ENCODE measurements around the gene NEK1.

The NEK1 gene

GRCh38 chr4:169611991-169612870 is at the start of gene NEK1:
Gene NEK1, minus strand, starts transcription at chr4:169612583. Its CDS starts 9,953 bp downstream, at chr4:169602630.
- peak; percentile 73 to 74 (median 74) for DNase-seq (ENCODE audit: low read depth in 2 of 3, low spot score in 2 of 3)

- no peak for DNase-seq (ENCODE audit: low read depth in 2 of 3, low spot score in 2 of 3)
These were observed 49.4 kb upstream of the NEK1 start for GRCh38 chr4:169661761-169662160.

GRCh38 chr4:169660929-169661328 is 48.5 kb upstream of the NEK1 start:
- DNase-seq (ENCODE audit: low read depth in 2 of 3, low spot score in 2 of 3) = no peak

- peak in 2 of 3 experiments; percentile 11 to 27 for DNase-seq (ENCODE audit: low read depth in 2 of 3, low spot score in 2 of 3)
These were observed 47.6 kb upstream of the NEK1 start for GRCh38 chr4:169659716-169660670.

- no peak for DNase-seq (ENCODE audit: low read depth in 2 of 3, low spot score in 2 of 3)
These were observed 46.8 kb upstream of the NEK1 start for GRCh38 chr4:169658975-169659715.

- DNase-seq (ENCODE audit: low read depth in 2 of 3, low spot score in 2 of 3) = no peak
These were observed 45.8 kb upstream of the NEK1 start for GRCh38 chr4:169658196-169658595.

GRCh38 chr4:169657470-169658107 is 45.2 kb upstream of the NEK1 start:
- DNase-seq (ENCODE audit: low read depth in 2 of 3, low spot score in 2 of 3) = no peak

GRCh38 chr4:169655401-169655800 is 43.0 kb upstream of the NEK1 start:
- DNase-seq (ENCODE audit: low read depth in 2 of 3, low spot score in 2 of 3) = no peak

GRCh38 chr4:169652535-169652934 is 40.2 kb upstream of the NEK1 start:
- DNase-seq (ENCODE audit: low read depth in 2 of 3, low spot score in 2 of 3) = no peak

- DNase-seq (ENCODE audit: low read depth in 2 of 3, low spot score in 2 of 3) = no peak
These were observed 38.0 kb upstream of the NEK1 start for GRCh38 chr4:169650227-169650936.

- DNase-seq (ENCODE audit: low read depth in 2 of 3, low spot score in 2 of 3) = no peak
These were observed 37.3 kb upstream of the NEK1 start for GRCh38 chr4:169649545-169650226.

GRCh38 chr4:169645627-169646026 is 33.2 kb upstream of the NEK1 start:
- no peak for DNase-seq (ENCODE audit: low read depth in 2 of 3, low spot score in 2 of 3)

GRCh38 chr4:169644802-169645201 is 32.4 kb upstream of the NEK1 start:
- DNase-seq (ENCODE audit: low read depth in 2 of 3, low spot score in 2 of 3) = no peak

- DNase-seq (ENCODE audit: low read depth in 2 of 3, low spot score in 2 of 3) = no peak
These were observed 28.0 kb upstream of the NEK1 start for GRCh38 chr4:169640261-169640870.

- DNase-seq (ENCODE audit: low read depth in 2 of 3, low spot score in 2 of 3) = no peak
These were observed 22.6 kb upstream of the NEK1 start for GRCh38 chr4:169634975-169635374.

- no peak for DNase-seq (ENCODE audit: low read depth in 2 of 3, low spot score in 2 of 3)
These were observed 20.5 kb upstream of the NEK1 start for GRCh38 chr4:169632896-169633295.

- no peak for DNase-seq (ENCODE audit: low read depth in 2 of 3, low spot score in 2 of 3)
These were observed 17.7 kb upstream of the NEK1 start for GRCh38 chr4:169630069-169630468.

GRCh38 chr4:169628579-169628978 is 16.2 kb upstream of the NEK1 start:
- DNase-seq (ENCODE audit: low read depth in 2 of 3, low spot score in 2 of 3) = no peak

GRCh38 chr4:169627307-169627706 is 14.9 kb upstream of the NEK1 start:
- DNase-seq (ENCODE audit: low read depth in 2 of 3, low spot score in 2 of 3) = no peak

Measured in activated CD8-positive, alpha-beta memory T cell treated with anti-CD3 and anti-CD28 coated beads for 48 hours (primary cell).